ENCODE measurements around the gene ARHGAP25. TPM values are rescaled to one million over a fixed set of nuclear protein-coding genes. Genes with fewer than 3 reads are reported as not detected.

ARHGAP25 gene
- polyA plus RNA-seq, 3 donors = 20.8 to 56.8 (median 36.3) TPM

- no peak for TF ChIP-seq CTCF (IDR thresholded peaks at IDR 0.05)
- peaks cover 59 to 61% of the 10 kb centered on the region in 2 donors for H3K36me3 Mint-ChIP-seq
- peak overlapping the region in 1 of 3 experiments; percentile 10 for H3K4me3 ChIP-seq (replicated peaks in 1 of 3; ENCODE audit: low read depth in 2 of 3, low read length in 3 of 3)
- peak overlapping the region; percentile 65 to 90 for H3K27ac ChIP-seq (ENCODE audit: low read depth in 1 of 2, low read length in 2 of 2)
- peaks cover 0 to 4% (median 0%) of the 10 kb centered on the region in 3 donors for H3K27me3 Mint-ChIP-seq (ENCODE audit: low read depth in 3 of 3)
- H3K4me2 ChIP-seq (replicated peaks; ENCODE audit: extremely low read depth, low read length, poor library complexity, severe bottlenecking) = peak overlapping the region; percentile 50
- H3K27me3 ChIP-seq (ENCODE audit: control insufficient read depth in 2 of 2, insufficient read depth in 2 of 2, low read length in 2 of 2) = no peaks in the 10 kb centered on the region
- DNase-seq = peak; percentile 74 to 90 (median 83)
- peaks cover 69% of the 10 kb centered on the region for H3K79me2 ChIP-seq (ENCODE audit: insufficient read depth, low read length)
- H2AFZ ChIP-seq (ENCODE audit: insufficient read depth, low read depth, low read length, poor library complexity, severe bottlenecking) = no peak overlapping the region
- WGBS (ENCODE audit: insufficient coverage) = 13% methylated on average over 4 of the region's 6 CpGs
- H3K9ac ChIP-seq (ENCODE audit: insufficient read depth, low read length, poor library complexity, severe bottlenecking) = peak overlapping the region; percentile 20
- intact Hi-C loops (cut with micrococcal nuclease) = loop anchor here in 1 of 2 donors (5.0 kb wide), 1 partner anchor 41 kb away; no protein-coding TSS in a partner anchor
- H3K9me3 Mint-ChIP-seq = no peaks in the 10 kb centered on the region
- H3K9me3 ChIP-seq (replicated peaks in 1 of 2; ENCODE audit: control insufficient read depth in 1 of 2, insufficient read depth in 1 of 2, low read length in 2 of 2) = no peaks in the 10 kb centered on the region
- H3K4me1 ChIP-seq (ENCODE audit: control insufficient read depth in 1 of 2, insufficient read depth in 2 of 2, low read length in 2 of 2) = peaks cover 64 to 68% of the 10 kb centered on the region in 2 donors
- H3K4me1 Mint-ChIP-seq = peaks cover 69% of the 10 kb centered on the region
- H3K36me3 ChIP-seq (replicated peaks in 1 of 2; ENCODE audit: control insufficient read depth in 1 of 2, insufficient read depth in 2 of 2, low read length in 2 of 2) = peaks cover 65 to 86% of the 10 kb centered on the region in 2 donors
- H3K4me3 Mint-ChIP-seq = peak overlapping the region; percentile 9 to 24
- peak overlapping the region; percentile 86 to 98 (median 95) for H3K27ac Mint-ChIP-seq
- H4K20me1 ChIP-seq (ENCODE audit: insufficient read depth, low read length) = peaks cover 25% of the 10 kb centered on the region
These were observed 73.2 kb downstream of the ARHGAP25 start for GRCh38 chr2:68807821-68808266.

- Histone ChIP-seq H3K9ac (ENCODE audit: insufficient read depth, low read length, poor library complexity, severe bottlenecking) (no peak overlapping the region), H3K4me1 (ENCODE audit: control insufficient read depth in 1 of 2, insufficient read depth in 2 of 2, low read length in 2 of 2) (peaks cover 59% of the 10 kb centered on the region in 2 donors), H2AFZ (ENCODE audit: insufficient read depth, low read depth, low read length, poor library complexity, severe bottlenecking) (no peak overlapping the region), H3K9me3 (replicated peaks in 1 of 2; ENCODE audit: control insufficient read depth in 1 of 2, insufficient read depth in 1 of 2, low read length in 2 of 2) (no peaks in the 10 kb centered on the region), H3K4me2 (replicated peaks; ENCODE audit: extremely low read depth, low read length, poor library complexity, severe bottlenecking) (no peak overlapping the region), H3K27me3 (ENCODE audit: control insufficient read depth in 2 of 2, insufficient read depth in 2 of 2, low read length in 2 of 2) (no peaks in the 10 kb centered on the region), H3K4me3 (replicated peaks in 1 of 3; ENCODE audit: low read depth in 2 of 3, low read length in 3 of 3) (no peak overlapping the region), H3K79me2 (ENCODE audit: insufficient read depth, low read length) (peaks cover 55% of the 10 kb centered on the region), H3K36me3 (replicated peaks in 1 of 2; ENCODE audit: control insufficient read depth in 1 of 2, insufficient read depth in 2 of 2, low read length in 2 of 2) (peaks cover 71 to 87% of the 10 kb centered on the region in 2 donors), H4K20me1 (ENCODE audit: insufficient read depth, low read length) (peaks cover 25% of the 10 kb centered on the region), H3K27ac (ENCODE audit: low read depth in 1 of 2, low read length in 2 of 2) (peak overlapping the region in 1 of 2 donors; percentile 90)
- Mint-ChIP-seq H3K36me3 (peaks cover 75 to 78% of the 10 kb centered on the region in 2 donors), H3K27ac (peak overlapping the region; percentile 11 to 91 (median 59)), H3K9me3 (no peaks in the 10 kb centered on the region), H3K4me3 (no peak overlapping the region), H3K27me3 (ENCODE audit: low read depth in 3 of 3) (peaks cover 0 to 5% (median 0%) of the 10 kb centered on the region in 3 donors), H3K4me1 (peaks cover 67% of the 10 kb centered on the region)
- DNase-seq = no peak
- intact Hi-C loops (cut with micrococcal nuclease) = loop anchor here in 1 of 2 donors (5.0 kb wide), 1 partner anchor 42 kb away; no protein-coding TSS in a partner anchor
- no CpG with 5 or more reads among the region's 2 CpGs for WGBS (ENCODE audit: insufficient coverage)
- TF ChIP-seq CTCF (IDR thresholded peaks at IDR 0.05) = no peak
These were observed 75.0 kb downstream of the ARHGAP25 start for GRCh38 chr2:68809324-68810240.

Measured in CD14-positive monocyte (primary cell).